Activated CD4-positive, alpha-beta T cell treated with anti-CD3 and anti-CD28 coated beads, Interleukin-2, amount 50 U/mL, for 24 hours (primary cell): ENCODE results near the gene CNIH2.
"Not testable (repeated sequence)": the region's sequence is repeated elsewhere in the genome, so short reads cannot be mapped to it uniquely, and the experiment has no call there.

Experiments used
- DNase-seq, 2 donors: peaks; one replicate each; pipeline ENCODE4 v3.0.0-alpha.2; 2020; ENCODE audit warnings: low read depth in 1 of 2, low spot score in 1 of 2

Gene CNIH2

GRCh38 chr11:66277471-66278362 lies at the start of gene CNIH2:
Gene CNIH2 (plus strand): TSS chr11:66278175. CDS start chr11:66278457, 282 bp downstream.
- no peak for DNase-seq

GRCh38 chr11:66228521-66228920 lies 49.5 kb upstream of the CNIH2 start:
- DNase-seq: no peak

DNA sequence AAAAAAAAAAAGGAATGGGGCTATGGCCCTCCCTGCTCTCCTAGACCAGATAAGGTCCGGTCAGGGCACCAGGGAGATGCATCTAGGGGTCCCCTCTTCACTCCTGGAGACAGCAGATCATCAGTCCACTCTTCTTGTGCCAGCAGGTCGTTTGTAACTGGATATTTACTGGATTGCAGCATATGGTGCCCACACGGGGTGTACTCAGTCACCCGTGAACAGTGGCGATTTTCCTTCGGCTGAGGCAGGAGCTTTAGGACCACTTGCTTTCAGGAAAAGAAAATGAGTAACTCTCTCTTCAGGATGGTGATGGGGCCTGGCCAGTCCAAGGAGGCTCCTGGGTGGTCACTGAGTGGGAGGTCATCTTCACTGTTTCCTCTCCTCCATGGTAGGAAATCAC lies 47.8 kb upstream of the CNIH2 start:
- DNase-seq: no peak

DNA sequence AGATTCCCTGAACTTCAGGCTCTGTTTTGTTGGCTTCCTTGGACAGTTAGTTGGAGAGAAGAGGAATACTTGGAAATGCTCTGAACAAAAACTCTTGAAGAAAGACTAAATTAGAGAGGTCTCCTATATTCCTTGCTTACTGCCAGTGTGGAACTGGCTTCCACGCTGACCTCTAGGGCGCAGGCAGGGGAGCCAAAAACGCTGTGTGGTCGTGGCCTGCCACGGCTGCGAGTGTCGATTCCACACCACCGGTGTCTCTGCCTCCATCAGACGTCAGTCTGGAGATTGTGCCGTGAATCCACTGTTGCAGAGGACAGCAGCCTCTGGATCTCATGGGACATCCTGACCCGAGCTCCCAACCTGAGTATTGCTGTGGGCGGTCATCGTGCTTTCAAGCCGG lies 47.0 kb upstream of the CNIH2 start:
- DNase-seq: no peak

DNA sequence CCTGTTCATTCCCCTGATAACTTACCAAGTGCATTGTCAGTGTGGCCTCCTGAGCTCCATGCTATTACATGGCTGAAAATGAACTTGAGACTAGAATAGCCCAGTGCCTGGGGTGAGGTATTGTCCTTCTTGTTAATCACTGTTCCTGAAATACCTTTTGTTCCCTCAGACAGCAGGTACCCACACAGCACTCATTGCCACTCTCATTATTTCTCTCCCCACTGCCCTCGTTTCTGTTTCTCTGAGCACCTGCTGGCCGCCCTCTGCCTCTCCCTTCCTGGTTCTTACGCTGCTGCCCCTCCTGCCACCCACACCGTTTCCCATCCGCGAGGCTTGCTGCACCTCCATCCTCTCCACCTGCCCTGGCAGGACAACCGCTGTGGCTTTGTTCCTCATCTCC lies 46.4 kb upstream of the CNIH2 start:
- DNase-seq: no peak

DNA sequence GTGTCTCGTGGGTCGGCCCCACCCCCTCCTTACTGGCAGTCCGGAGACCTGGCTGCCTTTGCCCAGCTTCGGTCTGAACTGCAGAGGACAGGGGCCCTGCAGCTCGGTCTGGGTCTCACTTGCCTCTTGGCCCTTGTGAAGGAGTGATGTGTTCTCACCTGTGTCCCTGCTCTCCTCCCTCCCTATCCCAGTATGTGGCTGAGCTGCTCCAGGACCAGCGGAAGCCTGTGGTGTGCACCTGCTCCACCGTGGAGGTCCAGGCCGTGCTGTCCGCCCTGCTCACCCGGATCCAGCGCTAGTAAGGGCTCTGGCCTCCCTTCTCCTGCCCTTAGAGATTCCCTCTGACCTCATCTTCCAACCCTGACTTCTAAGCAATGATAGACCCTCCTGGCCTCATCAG lies 45.2 kb upstream of the CNIH2 start:
- DNase-seq: no peak

DNA sequence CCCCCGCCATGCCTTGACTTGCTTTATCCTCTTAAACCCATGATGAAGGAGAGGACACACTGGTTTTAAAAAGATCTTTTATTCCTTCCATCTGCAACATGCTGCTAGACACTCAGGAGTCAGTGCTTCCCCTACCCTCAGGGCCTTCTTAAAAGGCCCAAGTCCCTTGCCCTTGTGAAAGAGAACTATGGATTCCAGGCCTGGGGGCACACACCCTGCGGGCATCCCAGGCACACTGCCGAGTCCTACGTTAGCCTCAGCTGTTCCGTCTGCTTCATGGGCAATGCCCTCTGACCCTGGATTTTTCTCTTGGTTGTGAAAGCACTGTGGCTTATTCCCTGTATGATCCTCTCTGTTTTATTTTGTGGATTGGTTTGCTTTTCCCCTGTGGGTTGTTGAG lies 44.7 kb upstream of the CNIH2 start:
- DNase-seq: no peak

DNA sequence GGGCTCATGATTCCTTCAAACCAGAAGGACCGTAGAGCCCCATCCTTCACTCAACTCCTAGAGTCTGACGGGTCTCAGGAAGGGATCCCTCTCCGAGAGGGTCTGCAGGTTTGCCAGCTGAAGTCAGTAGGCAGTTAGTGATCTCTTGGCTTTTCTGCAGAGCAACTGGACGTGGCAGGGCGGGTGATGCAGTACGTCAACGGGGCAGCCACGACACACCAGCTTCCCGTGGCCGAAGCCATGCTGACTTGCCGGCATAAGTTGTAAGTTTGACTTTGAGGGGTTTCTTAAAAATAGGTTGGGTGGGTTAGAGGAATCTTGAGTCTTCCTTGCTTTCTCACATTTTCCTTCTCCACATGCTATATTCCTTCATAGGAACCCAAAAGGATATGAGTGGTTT lies 42.8 kb upstream of the CNIH2 start:
- no peak for DNase-seq

- DNase-seq: no peak
Observed at GRCh38 chr11:66237867-66238266, 40.1 kb upstream of the CNIH2 start.

DNA sequence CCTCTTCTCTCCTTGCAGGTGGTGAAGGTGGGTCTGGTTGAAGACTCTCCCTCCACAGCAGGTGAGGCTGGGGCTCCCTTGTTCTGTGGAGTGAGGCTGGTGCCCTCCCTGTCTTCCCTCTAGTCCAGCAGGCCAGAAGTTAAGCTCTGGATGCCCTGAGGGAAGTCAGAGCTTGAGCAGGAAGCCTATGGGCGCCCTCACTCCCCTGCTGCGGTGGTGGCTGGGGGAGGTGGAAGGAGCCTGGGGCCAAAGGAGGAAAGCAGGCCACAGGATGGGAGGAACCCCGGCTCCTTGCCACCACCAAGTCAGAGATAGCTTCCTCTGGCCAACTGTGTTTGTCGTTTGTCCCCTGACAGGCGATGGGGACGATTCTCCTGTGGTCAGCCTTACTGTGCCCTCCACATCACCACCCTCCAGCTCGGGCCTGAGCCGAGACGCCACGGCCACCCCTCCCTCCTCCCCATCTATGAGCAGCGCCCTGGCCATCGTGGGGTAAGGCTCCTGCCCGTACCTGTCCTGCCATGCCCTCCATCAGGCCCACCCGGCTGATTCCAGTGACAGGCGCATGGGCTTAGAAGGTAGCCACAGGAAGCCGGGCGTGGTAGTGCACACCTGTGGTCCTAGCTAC lies 39.1 kb upstream of the CNIH2 start:
- DNase-seq: no peak

DNA sequence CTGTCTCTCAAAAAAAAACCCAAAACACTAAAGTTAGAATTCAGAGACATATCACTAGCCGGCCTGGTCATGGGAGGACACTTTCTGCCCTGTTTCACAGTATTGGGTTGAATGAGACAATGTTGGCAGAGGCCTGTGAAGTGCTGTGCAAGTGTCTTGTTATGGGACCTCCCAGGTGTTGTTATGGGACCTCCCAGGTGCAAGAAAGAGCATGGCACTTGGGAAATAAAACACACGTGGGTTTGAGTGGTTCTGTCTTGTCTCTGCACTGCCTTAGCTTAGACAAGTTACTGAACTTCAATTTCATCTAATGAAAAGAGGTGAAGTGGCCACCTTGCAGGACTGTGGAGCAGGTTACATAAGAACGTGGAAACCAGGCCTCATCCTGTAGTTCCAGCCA lies 38.5 kb upstream of the CNIH2 start:
- DNase-seq: no peak

GRCh38 chr11:66239998-66240780 lies 37.8 kb upstream of the CNIH2 start:
- DNase-seq: no peak

- DNase-seq: no peak
Observed at GRCh38 chr11:66240781-66241136, 37.2 kb upstream of the CNIH2 start.

DNA sequence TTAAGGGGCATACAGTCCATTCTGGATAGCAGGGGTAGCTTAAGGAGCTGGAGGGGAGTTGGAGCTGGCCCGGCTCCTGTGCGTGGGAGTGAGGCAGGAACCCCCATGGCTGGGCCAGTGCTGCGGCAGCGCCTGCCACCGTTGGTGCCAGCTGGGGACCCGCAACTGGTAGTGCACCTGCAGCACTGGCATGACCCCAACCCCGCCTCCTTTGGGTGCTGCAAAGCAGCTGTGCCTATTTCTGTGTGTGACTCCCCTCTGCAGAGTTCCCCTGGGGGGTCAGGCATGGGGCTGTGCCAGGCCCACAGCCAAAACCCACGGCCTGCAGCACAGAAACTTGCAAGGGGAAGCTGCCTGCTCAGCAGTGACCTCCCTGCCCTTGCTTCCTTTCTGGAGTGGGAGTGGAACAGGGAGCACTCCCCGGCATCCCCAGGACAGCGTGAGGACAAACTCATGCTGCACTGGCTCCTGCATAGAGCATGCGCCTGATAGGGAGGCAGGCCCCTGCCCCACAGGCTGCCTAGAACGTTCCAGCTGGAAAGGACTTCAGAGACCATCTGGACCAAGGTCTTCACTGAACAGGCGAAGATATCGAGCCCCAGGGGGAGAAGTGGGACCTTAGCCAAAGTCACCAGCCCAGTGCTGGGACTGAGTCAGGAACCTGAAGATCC lies 35.7 kb upstream of the CNIH2 start:
- DNase-seq: no peak

GRCh38 chr11:66243782-66244535 lies 34.0 kb upstream of the CNIH2 start:
- no peak for DNase-seq

DNA sequence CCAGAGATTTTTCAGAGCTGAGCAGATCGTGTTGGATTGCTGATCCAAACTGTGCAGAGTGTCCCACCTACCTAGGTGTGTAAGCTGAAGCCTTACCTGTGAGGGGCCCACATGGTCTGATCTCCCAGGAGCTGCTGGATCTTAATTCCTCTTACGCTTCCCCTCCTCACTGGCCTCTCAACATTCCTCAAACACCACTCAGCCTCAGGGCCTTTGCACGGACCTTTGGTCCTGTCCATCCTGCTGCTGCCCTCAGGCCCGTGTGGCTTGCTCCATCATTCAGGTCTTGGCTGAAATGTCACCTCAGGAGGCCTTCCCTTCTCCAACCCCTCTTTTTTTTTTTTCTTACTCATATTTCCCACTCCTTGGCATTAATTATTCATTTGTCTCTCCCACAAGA lies 30.7 kb upstream of the CNIH2 start:
- no peak for DNase-seq

DNA sequence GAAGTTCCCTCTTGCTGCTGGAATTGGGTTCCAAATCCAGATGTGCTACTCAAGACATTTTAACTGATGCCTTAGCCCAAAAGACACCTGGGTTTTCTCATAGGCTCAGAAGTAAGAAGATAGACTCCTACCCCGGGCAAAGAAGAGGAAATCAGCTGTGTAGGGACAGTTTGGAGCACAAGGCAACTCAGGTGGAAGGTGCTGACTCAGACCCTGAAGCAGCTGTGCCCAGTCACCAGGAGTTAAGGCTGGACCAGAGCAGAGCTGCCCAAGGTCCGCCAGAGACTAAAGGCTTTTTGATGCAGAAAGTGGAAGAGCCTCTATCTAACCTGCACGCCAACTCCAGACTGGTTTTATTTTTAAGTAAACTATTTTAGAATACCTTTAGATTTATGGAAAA lies 30.2 kb upstream of the CNIH2 start:
- no peak for DNase-seq

GRCh38 chr11:66248903-66249302 lies 29.1 kb upstream of the CNIH2 start:
- DNase-seq: no peak

- no peak for DNase-seq
Observed at GRCh38 chr11:66251809-66252208, 26.2 kb upstream of the CNIH2 start.

GRCh38 chr11:66253081-66253480 lies 24.9 kb upstream of the CNIH2 start:
- DNase-seq: not testable (repeated sequence)

DNA sequence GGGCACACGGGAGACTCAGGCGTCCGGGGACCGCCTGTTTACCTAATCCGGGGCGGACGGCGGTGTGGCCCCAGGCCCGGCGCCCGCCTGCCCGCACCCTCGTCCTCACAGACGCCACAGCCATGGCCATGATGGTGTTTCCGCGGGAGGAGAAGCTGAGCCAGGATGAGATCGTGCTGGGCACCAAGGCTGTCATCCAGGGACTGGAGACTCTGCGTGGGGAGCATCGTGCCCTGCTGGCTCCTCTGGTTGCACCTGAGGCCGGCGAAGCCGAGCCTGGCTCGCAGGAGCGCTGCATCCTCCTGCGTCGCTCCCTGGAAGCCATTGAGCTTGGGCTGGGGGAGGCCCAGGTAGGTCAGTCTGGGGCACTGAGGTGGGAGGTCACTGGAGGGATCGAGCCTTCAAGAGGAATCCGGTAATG lies 19.5 kb upstream of the CNIH2 start:
- DNase-seq: no peak
